GM19025 (cell line): ENCODE measurements around the gene HOMER3.
"Not testable (repeated sequence)": the region's sequence is repeated elsewhere in the genome, so short reads cannot be mapped to it uniquely, and the experiment has no call there.

ENCODE experiments used
- ATAC-seq: cut with Tn5 transposase; IDR thresholded peaks from one replicate; pipeline ENCODE4 v1.9.1; 2021; ENCODE audit warnings: mild to moderate bottlenecking, low read depth, moderate library complexity; ENCODE audit not compliant: unreplicated experiment

Gene HOMER3

DNA sequence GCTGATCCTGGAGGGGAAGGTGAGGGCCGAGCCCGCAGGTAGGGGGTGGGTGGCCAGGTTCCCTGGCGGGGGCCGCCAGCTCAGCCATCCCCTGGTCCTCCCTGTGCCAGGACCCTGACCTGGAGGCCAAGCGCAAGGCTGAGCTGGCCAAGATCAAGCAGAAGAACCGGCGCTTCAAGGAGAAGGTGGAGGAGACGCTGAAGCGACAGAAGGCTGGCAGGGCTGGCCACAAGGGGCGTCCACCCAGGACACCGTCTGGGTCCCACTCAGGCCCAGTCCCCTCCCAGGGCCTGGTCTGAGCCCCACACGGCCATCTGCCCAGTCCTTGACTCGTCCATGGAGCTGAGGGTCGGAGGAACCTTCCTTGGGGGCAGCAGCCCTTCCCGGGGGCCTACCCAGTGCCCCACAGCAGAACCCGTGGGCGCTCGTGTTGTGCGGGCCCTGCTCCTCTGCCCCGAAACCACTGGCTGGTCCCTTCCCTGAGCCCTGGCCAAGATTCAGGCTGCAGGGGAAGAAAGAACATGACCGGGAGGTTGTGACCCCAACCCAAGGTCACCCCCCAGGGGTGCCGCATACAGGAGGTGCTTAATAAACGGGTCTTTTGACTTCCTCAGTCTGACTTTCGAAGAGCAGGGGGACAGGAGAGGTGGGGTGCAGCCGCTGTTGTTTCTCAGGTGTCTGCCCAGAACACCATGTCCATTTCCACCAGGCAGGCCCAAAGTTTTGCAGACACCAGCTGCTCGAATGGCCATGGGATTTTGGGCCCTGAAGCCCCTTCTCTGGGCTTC, 12.8 kb downstream of the HOMER3 start:
- no peak for ATAC-seq

DNA sequence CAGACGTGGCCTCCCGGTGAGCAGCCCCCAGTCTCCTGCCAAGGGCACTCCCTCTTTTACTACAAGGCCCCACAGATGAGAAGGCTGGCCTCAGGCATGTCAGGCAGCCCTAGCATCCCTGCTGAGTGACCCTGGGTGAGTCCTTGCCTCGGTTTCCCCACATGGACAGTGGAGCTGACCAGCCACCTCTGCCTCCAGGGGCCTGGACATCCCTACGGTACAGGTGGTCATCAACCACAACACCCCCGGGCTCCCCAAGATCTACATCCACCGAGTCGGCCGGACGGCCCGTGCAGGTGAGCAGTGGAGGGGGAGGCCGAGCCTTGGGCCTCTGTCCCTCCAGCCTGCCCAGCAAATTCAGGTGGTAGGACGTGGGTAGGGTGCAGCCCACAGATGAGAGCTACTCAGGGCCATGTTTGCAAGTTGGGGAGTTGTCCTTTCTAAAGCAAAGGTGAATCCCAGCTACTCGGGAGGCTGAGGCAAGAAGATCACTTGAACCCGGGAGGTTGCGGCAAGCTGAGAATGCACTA, 16.3 kb downstream of the HOMER3 start:
- no peak for ATAC-seq

DNA sequence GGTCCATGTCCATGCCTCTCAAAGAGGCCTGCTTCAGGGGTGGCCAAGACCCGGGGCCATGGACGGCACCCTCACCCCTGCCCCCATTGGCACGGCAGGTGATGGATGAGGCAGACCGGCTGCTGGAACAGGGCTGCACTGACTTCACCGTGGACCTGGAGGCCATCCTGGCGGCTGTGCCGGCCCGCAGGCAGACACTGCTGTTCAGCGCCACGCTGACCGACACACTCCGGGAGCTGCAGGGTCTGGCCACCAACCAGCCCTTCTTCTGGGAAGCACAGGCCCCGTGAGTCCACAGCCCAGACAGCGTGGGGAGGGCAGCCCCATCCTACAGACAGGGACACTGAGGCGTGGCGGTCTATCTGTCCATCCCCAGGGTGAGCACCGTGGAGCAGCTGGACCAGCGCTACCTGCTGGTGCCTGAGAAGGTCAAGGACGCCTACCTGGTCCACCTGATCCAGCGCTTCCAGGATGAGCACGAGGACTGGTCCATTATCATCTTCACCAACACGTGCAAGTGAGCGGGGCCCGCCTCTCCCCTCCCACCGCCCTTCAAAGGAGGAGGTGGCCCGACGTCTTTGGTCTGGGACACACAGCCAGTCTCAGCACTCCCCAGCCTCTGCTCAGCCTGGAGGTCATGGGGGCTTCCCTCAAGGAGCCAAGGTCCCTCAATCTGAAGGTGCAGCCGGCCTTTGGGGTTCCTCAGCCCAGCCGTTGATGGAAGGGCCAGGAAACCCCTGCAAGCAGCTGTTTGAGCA, 18.6 kb downstream of the HOMER3 start:
- ATAC-seq: no peak

GRCh38 chr19:18921593-18921992, 19.4 kb downstream of the HOMER3 start:
- ATAC-seq: no peak

GRCh38 chr19:18920400-18920799, 20.6 kb downstream of the HOMER3 start:
- no peak for ATAC-seq

DNA sequence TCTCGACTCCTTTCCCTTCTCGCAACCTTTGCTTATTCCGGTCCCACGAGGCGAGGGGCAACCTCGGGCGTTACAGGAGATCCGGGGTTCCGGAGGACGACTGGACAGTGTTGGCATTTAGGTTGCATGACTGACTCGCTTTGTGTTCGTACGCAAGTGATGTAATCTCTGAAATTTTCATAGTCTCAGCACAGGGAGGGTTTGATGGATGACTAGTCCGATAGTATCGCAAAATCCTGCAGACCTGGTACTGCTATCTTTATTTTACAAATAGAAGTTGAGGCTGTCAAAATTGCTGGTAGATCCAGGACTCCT, 21.2 kb downstream of the HOMER3 start:
- ATAC-seq: no peak

- peak; percentile 87 for ATAC-seq
Observed at GRCh38 chr19:18919086-18919899, 21.7 kb downstream of the HOMER3 start, which contains the start of the genes COPE and DDX49. Gene COPE (minus strand): TSS chr19:18919387. CDS start chr19:18919348, 39 bp downstream. Gene DDX49 (plus strand): TSS chr19:18919715. CDS start chr19:18919742, 27 bp downstream.

DNA sequence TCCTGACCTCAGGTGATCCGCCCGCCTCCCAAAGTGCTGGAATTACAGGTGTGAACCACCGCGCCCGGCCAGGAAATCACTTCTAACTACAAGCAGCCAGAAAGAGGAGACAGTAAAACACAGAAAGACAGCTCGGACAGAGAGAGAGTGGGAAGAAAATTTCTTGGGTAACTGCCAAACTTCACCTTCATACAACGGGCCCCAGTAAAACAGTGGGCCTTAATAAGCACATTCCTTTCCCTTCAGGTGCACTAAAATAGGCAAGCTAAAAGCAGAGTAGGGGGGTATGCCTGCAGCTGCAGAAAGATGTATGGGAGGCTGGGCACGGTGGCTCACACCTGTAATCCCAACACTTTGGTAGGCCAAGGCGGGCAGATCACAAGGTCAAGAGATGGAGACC, 23.4 kb downstream of the HOMER3 start:
- ATAC-seq: not testable (repeated sequence)

- no peak for ATAC-seq
Observed at GRCh38 chr19:18915639-18916038, 25.4 kb downstream of the HOMER3 start.

DNA sequence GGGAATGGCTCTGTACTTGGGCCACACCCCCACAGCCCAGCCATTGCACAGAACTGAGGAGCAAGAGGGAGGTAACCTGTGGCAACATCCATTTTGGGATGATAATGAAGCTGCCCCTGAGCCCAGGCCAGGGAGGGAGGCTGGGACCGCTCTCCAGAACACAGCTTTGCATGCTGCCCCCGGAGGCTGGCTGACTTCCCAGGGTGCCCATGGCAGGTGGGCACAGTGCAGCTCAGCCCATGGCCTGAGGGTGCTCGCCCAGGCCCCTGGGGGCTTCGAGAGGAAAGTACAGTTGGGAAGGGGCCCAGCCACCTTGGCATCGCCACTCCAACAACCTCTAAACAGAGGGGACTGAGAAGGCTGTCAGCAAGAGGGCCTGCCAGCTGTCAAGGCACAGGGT, 27.6 kb downstream of the HOMER3 start:
- ATAC-seq: no peak

DNA sequence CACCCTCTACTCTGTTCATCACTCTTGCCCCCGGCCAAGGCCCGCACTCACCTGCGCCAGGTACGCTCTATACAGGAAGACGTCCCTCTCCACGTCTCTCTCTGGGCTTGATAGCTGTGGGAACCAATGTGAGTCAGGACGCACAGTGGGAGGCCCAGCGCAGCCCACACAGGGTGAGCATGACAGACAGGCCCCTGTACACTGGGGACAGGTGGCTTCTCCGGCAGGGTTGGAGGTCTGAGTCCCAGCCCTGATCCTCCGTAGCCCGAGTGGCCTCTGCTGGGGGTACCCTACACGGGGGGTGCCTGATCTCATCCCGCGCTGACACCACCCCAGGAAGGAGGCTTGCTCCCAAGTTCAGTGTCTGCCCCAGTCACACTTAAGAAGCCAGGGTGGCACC, 28.1 kb downstream of the HOMER3 start:
- ATAC-seq: no peak

DNA sequence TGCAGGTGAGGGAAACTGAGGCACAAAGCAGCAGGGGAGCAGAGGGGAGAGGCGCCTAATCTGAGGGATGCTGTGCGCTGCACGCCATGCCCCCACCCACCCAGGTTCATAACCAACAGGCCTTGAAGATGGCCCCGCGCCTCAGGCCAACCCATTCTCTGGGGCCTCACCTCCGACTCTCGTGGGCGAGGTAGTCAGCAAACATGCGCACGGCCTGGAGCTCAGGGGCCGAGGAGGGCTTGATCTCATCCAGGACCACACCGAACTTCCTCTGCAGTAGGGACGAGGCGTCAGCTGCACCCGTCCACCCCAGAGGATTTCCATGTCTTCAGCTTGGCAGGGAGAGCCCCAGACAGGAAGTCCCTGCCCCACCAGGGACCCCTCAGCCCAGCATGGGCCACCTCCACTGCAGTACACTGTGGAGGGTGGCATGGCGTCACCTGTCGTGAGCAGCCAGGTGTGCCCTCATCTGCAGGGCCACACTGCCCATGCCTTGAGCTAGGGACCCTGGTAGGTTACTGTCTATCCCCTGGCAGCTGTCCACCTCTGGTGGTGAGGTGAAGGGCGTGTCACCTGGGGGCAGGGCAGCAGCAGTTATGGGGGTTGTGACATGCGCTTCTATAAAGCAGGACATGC, 30.1 kb downstream of the HOMER3 start:
- no peak for ATAC-seq

DNA sequence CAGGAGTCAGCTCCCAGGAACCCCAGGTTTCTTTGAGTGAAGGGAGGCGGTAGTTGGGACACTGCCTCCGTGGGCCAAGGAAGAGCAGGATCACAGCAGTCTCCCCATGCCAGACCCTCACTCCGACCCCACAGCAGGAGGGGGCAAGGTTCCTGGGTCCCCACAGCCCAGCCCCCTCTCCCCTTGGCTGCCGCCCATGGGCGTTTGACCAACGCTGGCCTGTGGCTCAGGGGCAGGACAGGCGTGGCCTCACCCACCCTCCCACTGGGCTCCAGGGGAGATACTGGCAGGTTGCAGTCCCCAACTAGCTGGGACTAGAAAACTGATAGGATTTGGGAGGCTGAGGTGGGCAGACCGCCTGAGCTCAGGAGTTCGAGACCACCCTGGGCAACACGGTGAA, 31.0 kb downstream of the HOMER3 start:
- no peak for ATAC-seq

GRCh38 chr19:18908917-18909619, 31.9 kb downstream of the HOMER3 start:
- no peak for ATAC-seq

- ATAC-seq: no peak
Observed at GRCh38 chr19:18906605-18907519, 34.2 kb downstream of the HOMER3 start.

DNA sequence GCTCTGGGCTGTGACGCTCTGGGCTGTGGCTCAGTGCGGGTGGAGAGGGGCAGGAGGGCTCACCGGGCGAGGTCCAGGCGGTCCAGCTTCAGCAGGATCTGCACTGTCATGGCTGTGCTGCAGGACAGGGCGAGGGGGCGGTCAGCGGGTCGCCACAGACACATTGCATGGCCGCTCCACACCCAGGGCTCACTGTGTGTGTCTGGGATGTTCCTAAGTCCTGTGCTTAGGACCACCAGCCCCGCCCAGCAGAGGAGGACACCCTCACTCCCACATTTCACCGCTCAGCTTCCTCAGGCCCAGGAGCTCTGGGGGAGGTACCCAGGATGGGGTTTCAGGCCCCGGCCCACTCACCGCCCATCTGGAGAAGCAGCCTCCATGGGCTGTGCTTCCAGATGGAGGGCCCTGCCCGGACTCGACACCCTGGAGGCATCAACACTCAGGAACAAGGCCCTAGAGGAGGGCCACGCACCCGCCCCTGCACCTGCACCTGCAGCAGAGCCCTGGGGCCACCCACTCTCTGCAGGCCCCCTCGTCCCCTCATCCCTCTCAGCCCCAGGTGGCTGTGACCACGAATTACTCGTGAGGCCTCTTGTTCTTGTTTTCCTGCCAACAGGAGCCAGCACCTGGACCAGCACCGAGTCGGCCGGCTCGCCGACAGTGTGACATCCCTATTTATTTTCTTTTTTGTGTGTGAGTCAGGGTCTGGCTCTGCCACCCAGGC, 35.3 kb downstream of the HOMER3 start:
- ATAC-seq: no peak

DNA sequence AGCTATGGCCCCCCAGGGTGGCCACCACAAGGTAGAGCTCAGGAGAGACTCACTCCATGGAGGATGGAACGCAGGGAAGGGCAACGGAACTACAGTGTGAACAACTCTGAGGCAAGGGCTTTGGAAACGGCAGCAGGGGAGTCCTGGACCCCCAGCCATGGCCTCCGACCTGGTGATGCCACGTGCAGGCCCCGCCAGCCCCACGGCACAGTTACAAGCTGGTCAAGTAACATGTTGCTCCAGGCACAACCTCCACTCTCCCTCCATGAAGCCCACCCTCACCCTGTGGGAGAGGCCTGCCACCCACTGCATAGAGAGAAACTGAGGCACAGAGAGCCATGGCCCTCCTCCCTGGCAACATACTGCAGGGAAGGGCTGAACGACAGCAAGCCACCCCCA, 36.0 kb downstream of the HOMER3 start:
- ATAC-seq: no peak
